GM21526 (cell line): Measurements from ENCODE around the gene C2orf80.
"Not testable (repeated sequence)": the region's sequence is repeated elsewhere in the genome, so short reads cannot be mapped to it uniquely, and the experiment has no call there.

Source experiments
- ATAC-seq: cut with Tn5 transposase; IDR thresholded peaks from one replicate; pipeline ENCODE4 v1.9.1; 2021; ENCODE audit warnings: moderate library complexity; ENCODE audit not compliant: unreplicated experiment, low FRiP score

The C2orf80 gene

DNA sequence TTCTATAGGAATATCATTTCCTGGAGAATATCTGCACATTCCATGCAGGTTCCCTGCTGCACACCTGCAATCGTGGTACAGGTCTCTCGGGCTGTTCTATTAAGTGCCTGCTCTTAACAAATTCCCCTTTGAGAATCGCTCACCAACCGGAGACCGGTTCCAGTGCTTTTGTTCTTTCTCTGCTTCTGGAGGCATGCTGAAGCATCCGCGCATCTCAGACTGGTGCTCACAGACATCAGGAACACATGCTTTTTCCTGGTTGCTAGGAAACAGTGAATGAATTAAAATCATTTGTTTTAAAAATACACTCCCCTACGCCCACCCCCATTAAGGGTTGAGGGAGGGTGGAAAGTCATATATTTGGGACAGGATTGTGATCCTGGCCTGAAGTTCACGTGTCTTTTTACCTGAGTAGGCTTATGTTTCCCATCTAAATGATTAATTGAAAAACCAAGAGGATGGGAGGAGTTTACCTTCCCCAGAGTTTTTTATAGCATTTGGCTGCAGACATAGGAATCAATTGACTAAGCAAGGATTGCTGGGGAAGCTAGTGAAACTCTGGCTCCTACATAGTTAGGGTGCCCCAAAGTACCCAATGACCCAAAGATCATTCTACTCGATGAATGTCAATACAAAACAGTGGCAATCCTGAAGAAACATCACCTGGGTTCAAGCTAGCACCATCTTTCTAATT is at the start of gene C2orf80:
TSS of gene C2orf80 (minus strand) at position 221 of the 694 bp plus-strand sequence. CDS start 3,044 bp downstream, outside the sequence.
- ATAC-seq, result no peak

DNA sequence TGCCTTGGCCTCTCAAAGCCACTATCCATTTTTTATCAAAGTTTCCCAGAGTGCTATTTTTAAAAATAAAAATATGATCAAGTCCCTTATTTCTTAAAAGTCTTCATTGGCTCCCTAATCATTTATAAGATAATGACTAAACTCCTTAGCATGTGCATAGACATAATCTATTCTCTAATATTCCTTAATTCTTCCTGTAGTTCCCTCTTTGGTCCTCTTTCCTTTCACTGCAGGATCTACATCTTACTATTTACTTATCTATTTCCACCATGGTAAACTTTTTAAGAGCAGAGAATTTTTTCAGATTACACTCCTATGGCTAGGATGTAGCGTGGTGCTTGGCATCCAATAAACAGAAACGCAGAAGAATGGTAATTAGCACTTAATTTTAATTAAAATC is 46.0 kb upstream of the C2orf80 start:
- ATAC-seq, result no peak

DNA sequence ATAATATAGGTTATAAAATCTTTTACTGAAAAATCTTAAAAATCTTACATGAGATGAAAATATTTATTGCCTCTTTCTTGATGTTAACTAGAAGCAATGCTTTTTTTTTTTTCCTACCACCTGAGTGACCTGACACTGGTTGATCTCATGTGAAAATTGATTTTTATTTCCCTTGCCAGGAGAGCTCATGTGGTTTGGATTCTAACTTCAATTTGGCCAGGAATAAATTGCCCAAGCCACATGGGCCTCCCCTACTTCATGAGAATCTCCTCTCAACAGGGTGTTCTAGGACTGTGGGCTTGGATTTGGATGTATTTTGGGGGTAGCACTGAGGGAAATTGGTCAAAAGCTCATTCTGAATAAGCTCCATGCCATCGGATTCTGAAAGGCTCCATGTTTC is 45.0 kb upstream of the C2orf80 start:
- ATAC-seq, result no peak

GRCh38 chr2:208228476-208228875 is 38.6 kb upstream of the C2orf80 start:
- ATAC-seq, result no peak

- ATAC-seq, result no peak
Observed at GRCh38 chr2:208227581-208228232, 37.9 kb upstream of the C2orf80 start.

GRCh38 chr2:208224802-208225201 is 35.0 kb upstream of the C2orf80 start:
- ATAC-seq, result no peak

DNA sequence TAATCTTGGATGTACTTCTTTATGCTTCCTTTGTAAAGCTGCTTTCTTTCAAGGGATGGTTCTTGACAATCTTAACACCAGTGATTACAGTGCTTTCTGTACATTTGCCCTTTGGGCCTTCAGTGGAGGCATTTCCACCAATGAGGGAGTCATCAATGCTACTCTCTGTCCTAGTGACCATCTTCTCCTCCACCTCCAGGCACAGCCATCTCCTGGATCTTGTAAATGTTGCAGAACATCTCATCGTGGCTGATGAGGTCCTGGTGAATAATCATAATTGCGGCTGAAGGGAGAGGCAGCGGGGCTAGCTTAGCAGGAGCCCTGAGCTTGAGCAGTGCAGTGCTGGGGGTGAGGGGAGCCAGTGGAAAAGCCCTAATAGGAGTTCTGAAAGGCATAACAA is 32.5 kb upstream of the C2orf80 start:
- no peak for ATAC-seq

DNA sequence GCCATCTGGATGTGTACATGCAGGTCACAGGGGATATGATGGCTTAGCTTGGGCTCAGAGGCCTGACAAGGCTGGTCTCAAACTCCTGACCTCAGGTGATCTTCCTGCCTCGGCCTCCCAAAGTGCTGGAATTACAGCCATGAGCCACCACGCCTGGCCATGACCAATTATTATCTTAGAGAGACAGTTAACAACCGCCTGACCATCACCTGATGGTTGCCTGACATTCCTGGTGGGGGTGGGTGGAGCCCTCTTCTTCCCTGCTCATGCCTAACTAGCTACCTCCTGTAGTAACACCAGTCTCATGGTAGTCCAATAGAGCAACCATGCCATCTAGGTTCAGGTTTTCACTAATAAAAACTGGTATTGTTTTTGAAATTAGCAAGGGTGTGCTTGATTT is 32.0 kb upstream of the C2orf80 start:
- not testable (repeated sequence) for ATAC-seq

GRCh38 chr2:208210688-208211451 is 21.0 kb upstream of the C2orf80 start:
- no peak for ATAC-seq

GRCh38 chr2:208208335-208209085 is 18.7 kb upstream of the C2orf80 start:
- no peak for ATAC-seq

- ATAC-seq, result no peak
Observed at GRCh38 chr2:208207769-208208168, 17.9 kb upstream of the C2orf80 start.

- no peak for ATAC-seq
Observed at GRCh38 chr2:208204166-208204565, 14.3 kb upstream of the C2orf80 start.

DNA sequence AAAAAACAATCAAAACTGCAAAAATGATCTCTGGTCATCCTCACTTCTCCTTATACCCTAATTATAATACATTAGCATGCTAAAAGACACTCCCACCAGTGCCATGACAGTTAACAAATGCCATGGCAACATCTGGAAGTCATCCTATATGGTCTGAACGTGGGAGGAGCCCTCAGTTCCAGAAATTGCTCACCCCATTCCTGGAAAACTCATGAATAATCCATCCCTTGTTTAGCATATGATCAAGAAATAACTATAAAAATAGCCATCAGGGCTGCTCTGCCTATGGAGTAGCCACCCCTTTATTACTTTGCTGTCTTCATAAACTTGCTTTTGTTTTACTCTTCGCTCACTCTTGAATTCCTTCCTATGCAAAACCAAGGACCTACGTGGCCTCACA is 5.7 kb upstream of the C2orf80 start:
- no peak for ATAC-seq

GRCh38 chr2:208192611-208193236 is 2.9 kb upstream of the C2orf80 start:
- ATAC-seq, result no peak

- no peak for ATAC-seq
Observed at GRCh38 chr2:208189069-208189809, 591 bp downstream of the C2orf80 start.

DNA sequence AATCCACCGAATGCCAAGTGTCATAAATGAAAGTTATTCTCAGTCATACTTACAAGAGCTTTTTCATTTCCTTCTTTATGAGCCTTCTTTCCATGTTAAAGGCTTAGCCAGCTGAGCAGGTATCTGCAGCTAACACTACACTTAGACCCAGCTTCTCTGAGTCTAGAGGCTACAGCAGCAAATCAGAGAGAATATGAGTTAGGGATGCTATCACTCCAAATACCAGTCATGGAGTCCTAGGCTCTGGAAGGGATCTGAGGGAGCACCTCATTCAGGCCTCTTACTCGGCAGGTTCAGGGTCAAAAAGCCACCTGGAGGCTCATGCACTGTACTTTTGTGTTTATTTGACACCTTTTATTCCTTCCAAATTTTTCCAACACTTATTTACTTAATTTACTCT is 2.9 kb downstream of the C2orf80 start:
- ATAC-seq, result no peak

GRCh38 chr2:208186465-208186864 is 3.4 kb downstream of the C2orf80 start:
- no peak for ATAC-seq

- no peak for ATAC-seq
Observed at GRCh38 chr2:208183972-208184705, 5.7 kb downstream of the C2orf80 start.

DNA sequence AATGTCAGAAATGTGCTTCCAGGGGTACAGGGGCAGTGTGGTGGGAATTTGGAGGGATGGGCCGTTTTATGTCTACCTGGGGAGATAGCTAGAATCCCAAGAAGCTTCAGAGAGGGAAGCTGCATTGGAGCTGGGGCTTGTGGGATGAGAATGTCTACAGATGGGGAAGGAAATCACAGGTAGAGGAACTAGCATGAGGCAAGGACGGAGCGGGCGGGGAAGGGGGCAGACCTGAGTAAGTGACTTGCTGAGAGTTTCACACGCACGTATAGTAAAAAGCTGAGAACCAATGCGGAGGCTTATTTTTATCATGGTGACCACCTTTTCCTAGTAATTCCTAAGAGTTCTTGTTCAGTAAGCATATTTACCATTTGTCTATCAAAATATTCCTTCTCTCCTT is 6.3 kb downstream of the C2orf80 start:
- no peak for ATAC-seq
